ENCODE results near the gene C1orf216.

DNA sequence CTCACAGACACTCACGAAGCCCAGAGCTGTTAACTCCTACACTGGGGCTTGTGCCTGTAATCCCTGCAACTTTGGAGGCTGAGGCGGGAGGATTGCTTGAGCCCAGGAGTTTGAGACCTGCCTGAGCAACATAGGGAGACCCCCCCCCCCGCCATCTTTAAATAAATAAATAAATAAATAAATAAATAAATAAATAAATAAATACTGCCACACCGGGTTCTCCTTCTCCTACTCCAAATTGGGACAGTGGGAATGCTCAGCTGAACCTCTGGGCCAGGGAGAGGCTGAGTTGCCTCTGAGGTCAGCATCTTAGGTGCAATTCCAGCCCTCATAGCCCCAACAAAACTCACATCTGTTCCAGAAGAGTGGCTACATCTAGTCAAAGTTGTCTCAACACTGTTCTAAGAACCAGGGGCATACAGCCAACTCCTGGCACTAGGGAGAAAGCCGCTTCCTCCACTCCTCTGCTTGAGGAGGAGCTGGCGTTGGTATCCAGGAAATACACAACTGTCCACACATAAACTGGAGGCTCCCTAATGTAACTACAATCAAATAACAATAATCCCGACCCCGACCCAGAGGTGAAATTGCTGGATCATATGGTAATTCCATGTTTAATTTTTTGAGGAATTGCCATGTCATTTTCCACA lies 27.0 kb downstream of the C1orf216 start:
- TF ChIP-seq CTCF (IDR thresholded peaks at IDR 0.05; ENCODE audit: low read length) = no peak
- no peak for TF ChIP-seq EZH2phosphoT487 (IDR thresholded peaks at IDR 0.05; ENCODE audit: low read length)
- TF ChIP-seq EZH2 (optimal IDR thresholded peaks at IDR 0.05; ENCODE audit: low read depth, low read length) = no peak

Data from MM.1S (cell line).